Osteoblast (primary cell): ENCODE results near the gene TMEM237. TPM values are rescaled to one million over a fixed set of nuclear protein-coding genes. Genes with fewer than 3 reads are reported as not detected.

ENCODE experiments used
- DNase-seq: peaks from one replicate; pipeline ENCODE4 v3.0.0; 2011; ENCODE audit warnings: low spot score, mixed read lengths; ENCODE audit not compliant: insufficient read length; ENCODE audit errors: missing footprints
- H2AFZ ChIP-seq: 2 replicates; pipeline ENCODE4 v1.6.0; 2011; ENCODE audit warnings: mild to moderate bottlenecking, low read length
- H3K27ac ChIP-seq: 2 replicates; pipeline ENCODE4 v1.5.1; 2011; ENCODE audit warnings: mild to moderate bottlenecking, low read depth, low read length, moderate library complexity
- H3K27me3 ChIP-seq: 2 replicates; pipeline ENCODE4 v1.6.0; 2012; ENCODE audit warnings: mild to moderate bottlenecking, control low read depth, inconsistent platforms, low read length, moderate library complexity; ENCODE audit not compliant: insufficient read depth
- H3K36me3 ChIP-seq: 2 replicates; pipeline ENCODE4 v1.5.1; 2011; ENCODE audit warnings: mild to moderate bottlenecking, low read length, control low read depth, moderate library complexity; ENCODE audit not compliant: insufficient read depth
- H3K4me1 ChIP-seq: 2 replicates; pipeline ENCODE4 v1.5.1; 2011; ENCODE audit warnings: mild to moderate bottlenecking, low read length, control low read depth, moderate library complexity; ENCODE audit not compliant: insufficient read depth
- H3K4me2 ChIP-seq: 2 replicates; pipeline ENCODE4 v1.6.0; 2011; ENCODE audit warnings: mild to moderate bottlenecking, low read length; ENCODE audit not compliant: insufficient read depth
- H3K4me3 ChIP-seq: fragments of 200-600 bp; sonication (generic); 3 replicates; pipeline ENCODE4 v1.5.1; 2012; ENCODE audit warnings: mild to moderate bottlenecking, low read length, inconsistent platforms; ENCODE audit not compliant: insufficient read depth
- H3K79me2 ChIP-seq: 2 replicates; pipeline ENCODE4 v1.6.0; 2012; ENCODE audit warnings: mild to moderate bottlenecking, low read length, control low read depth, inconsistent platforms; ENCODE audit not compliant: insufficient read depth
- H3K9me3 ChIP-seq: 2 replicates; pipeline ENCODE4 v1.5.1; 2011; ENCODE audit warnings: low read depth, low read length, control low read depth
- H4K20me1 ChIP-seq: 2 replicates; pipeline ENCODE4 v1.6.0; 2012; ENCODE audit warnings: mild to moderate bottlenecking, low read length, control low read depth; ENCODE audit not compliant: insufficient read depth
- CTCF ChIP-seq: IDR thresholded peaks from 2 replicates; pipeline ENCODE4 v1.5.1; 2011; ENCODE audit warnings: mild to moderate bottlenecking, low read depth, low read length, moderate library complexity; ENCODE audit errors: extremely low read depth
- small RNA-seq: library from RNA; depleted of rRNA; stranded (forward); fragments of <200 nt; gene quantifications from one replicate; pipeline ENCODE3, GENCODE V24; 2012
- total RNA-seq: library from RNA; depleted of rRNA; stranded (reverse); fragments of >200 nt; gene quantifications from 2 replicates; pipeline ENCODE4 v1.2.3, GENCODE V29; 2012

TMEM237 gene
- total RNA-seq, 1 donor: 49.6 TPM

GRCh38 chr2:201572846-201573508 lies 70.3 kb downstream of the TMEM237 start:
- Histone ChIP-seq H3K36me3 (no peaks in the 10 kb centered on the region), H3K4me2 (no peak overlapping the region), H3K4me1 (no peaks in the 10 kb centered on the region), H3K9me3 (no peaks in the 10 kb centered on the region), H4K20me1 (no peaks in the 10 kb centered on the region), H3K4me3 (no peak overlapping the region), H2AFZ (no peak overlapping the region), H3K27me3 (no peaks in the 10 kb centered on the region), H3K27ac (no peak overlapping the region), H3K79me2 (no peaks in the 10 kb centered on the region)
- TF ChIP-seq CTCF: no peak
- DNase-seq: no peak

Small RNAs within 50 kb of the gene (small RNA-seq; reads per million reads assigned to genes)
- not detected for gene RNU6-651P

Other genes starting within 250 kb of the TMEM237 start
- 56.8 and 66.3 TPM in 2 replicates for gene TRAK2, start 192.0 kb downstream of the TMEM237 start, total RNA-seq
- 43.1 and 55.7 TPM in 2 replicates for gene STRADB, start 191.8 kb downstream of the TMEM237 start, total RNA-seq
- gene MPP4, start 55.1 kb upstream of the TMEM237 start, total RNA-seq: 1.1 and 2.1 TPM in 2 replicates
- 38.9 and 39.1 TPM in 2 replicates for gene ALS2, start 137.4 kb upstream of the TMEM237 start, total RNA-seq
- gene CDK15, start 163.0 kb upstream of the TMEM237 start, total RNA-seq: 4.7 and 5.3 TPM in 2 replicates